ENCODE data around the gene CEACAM21. TPM values are rescaled to one million over a fixed set of nuclear protein-coding genes. Genes with fewer than 3 reads are reported as not detected.
A peak's percentile ranks its signal among the peaks of the same experiment; 100 is the strongest.
"Not testable (repeated sequence)": the region's sequence is repeated elsewhere in the genome, so short reads cannot be mapped to it uniquely, and the experiment has no call there.

The CEACAM21 gene
- total RNA-seq, 4 donors from 2014 or later = 4.3 TPM; not detected in 3

GRCh38 chr19:41570639-41571112, 5.3 kb upstream of the CEACAM21 start:
- no peak overlapping the region for H3K4me3 ChIP-seq
- peak; percentile 65 for ATAC-seq
- no peak overlapping the region for H3K27ac ChIP-seq
- no peak for TF ChIP-seq POLR2AphosphoS5 (IDR thresholded peaks at IDR 0.05)
- TF ChIP-seq CTCF (IDR thresholded peaks at IDR 0.05) = peak; percentile 17 to 81 (median 54)
- H3K36me3 ChIP-seq = no peaks in the 10 kb centered on the region
- WGBS, 2 donors (ENCODE audit: low coverage in 1 of 2) = 0 to 5% methylated on average over 6 of the region's 7 CpGs
- peaks cover 0 to 4% (median 0%) of the 10 kb centered on the region in 3 donors for H3K9me3 ChIP-seq
- no peaks in the 10 kb centered on the region for H3K4me1 ChIP-seq
- H3K27me3 ChIP-seq = peaks cover 69% of the 10 kb centered on the region

GRCh38 chr19:41577144-41577830, 1.3 kb downstream of the CEACAM21 start:
- no peak for TF ChIP-seq POLR2AphosphoS5 (IDR thresholded peaks at IDR 0.05)
- Histone ChIP-seq H3K27ac (no peak overlapping the region), H3K4me3 (no peak overlapping the region), H3K9me3 (peaks cover 0 to 19% (median 0%) of the 10 kb centered on the region in 3 donors), H3K4me1 (no peaks in the 10 kb centered on the region), H3K36me3 (no peaks in the 10 kb centered on the region), H3K27me3 (peaks cover 43% of the 10 kb centered on the region)
- 71 to 74% methylated on average over 4 to 10 of the region's 19 CpGs for WGBS, 2 donors (ENCODE audit: low coverage in 1 of 2)
- no peak for ATAC-seq

- H3K4me1 ChIP-seq = no peaks in the 10 kb centered on the region
- H3K27ac ChIP-seq = no peak overlapping the region
- no peaks in the 10 kb centered on the region for H3K36me3 ChIP-seq
- WGBS, 2 donors (ENCODE audit: low coverage in 1 of 2) = 86% methylated on average over 1 of the region's 2 CpGs; no CpG with 5 or more reads in 1 of the 2 donors
- H3K4me3 ChIP-seq = no peak overlapping the region
- peaks cover 37% of the 10 kb centered on the region for H3K27me3 ChIP-seq
- peaks cover 0 to 24% (median 0%) of the 10 kb centered on the region in 3 donors for H3K9me3 ChIP-seq
- TF ChIP-seq POLR2AphosphoS5 (IDR thresholded peaks at IDR 0.05) (no peak), EP300 (IDR thresholded peaks at IDR 0.05) (no peak), POLR2A (IDR thresholded peaks at IDR 0.05) (no peak), CTCF (IDR thresholded peaks at IDR 0.05) (no peak)
- ATAC-seq = no peak
These were observed 1.9 kb downstream of the CEACAM21 start for GRCh38 chr19:41577833-41578232.

- Histone ChIP-seq H3K9me3 (peaks cover 0 to 26% (median 0%) of the 10 kb centered on the region in 3 donors), H3K4me1 (no peaks in the 10 kb centered on the region), H3K4me3 (no peak overlapping the region), H3K36me3 (no peaks in the 10 kb centered on the region), H3K27me3 (peaks cover 32% of the 10 kb centered on the region), H3K27ac (no peak overlapping the region)
- WGBS, 2 donors (ENCODE audit: low coverage in 1 of 2) = 60 to 70% methylated on average over 1 to 2 of the region's 2 CpGs
- no peak for TF ChIP-seq POLR2AphosphoS5 (IDR thresholded peaks at IDR 0.05)
- TF ChIP-seq EP300 (IDR thresholded peaks at IDR 0.05) = no peak
- TF ChIP-seq POLR2A (IDR thresholded peaks at IDR 0.05) = no peak
- no peak for TF ChIP-seq CTCF (IDR thresholded peaks at IDR 0.05)
- no peak for ATAC-seq
These were observed 2.9 kb downstream of the CEACAM21 start for GRCh38 chr19:41578886-41579285.

- peaks cover 0 to 26% (median 0%) of the 10 kb centered on the region in 3 donors for H3K9me3 ChIP-seq
- H3K36me3 ChIP-seq, H3K4me3 ChIP-seq, H3K27ac ChIP-seq, H3K4me1 ChIP-seq, ATAC-seq: not testable (repeated sequence)
- peaks cover 39% of the 10 kb centered on the region for H3K27me3 ChIP-seq
- 47 to 57% methylated on average over 4 of the region's 4 CpGs for WGBS, 2 donors (ENCODE audit: low coverage in 1 of 2)
These were observed 5.1 kb downstream of the CEACAM21 start for GRCh38 chr19:41581068-41581467.

GRCh38 chr19:41582577-41583182, 6.7 kb downstream of the CEACAM21 start:
- not testable (repeated sequence) for H3K36me3 ChIP-seq, H3K27ac ChIP-seq, H3K4me3 ChIP-seq, ATAC-seq, H3K4me1 ChIP-seq
- Histone ChIP-seq H3K9me3 (peaks cover 0 to 26% (median 0%) of the 10 kb centered on the region in 3 donors), H3K27me3 (peaks cover 53% of the 10 kb centered on the region)
- no CpG with 5 or more reads among the region's 1 CpG for WGBS, 2 donors (ENCODE audit: low coverage in 1 of 2)

Measured in gastroesophageal sphincter (tissue), 4 donors.